KMS-11 (cell line): Measurements from ENCODE around the gene GC.
"Not testable (repeated sequence)": the region's sequence is repeated elsewhere in the genome, so short reads cannot be mapped to it uniquely, and the experiment has no call there.

ENCODE experiments used
- H2AFZ ChIP-seq: fragments of 200-600 bp; sonication (generic); 2 replicates; pipeline ENCODE4 v1.6.1; 2016; ENCODE audit warnings: antibody characterized with exemption, mixed run types, low read depth
- H3K27ac ChIP-seq: fragments of 200-600 bp; sonication (generic); 2 replicates; pipeline ENCODE4 v1.6.1; 2016; ENCODE audit warnings: mild to moderate bottlenecking, mixed run types
- H3K27me3 ChIP-seq: fragments of 200-600 bp; sonication (generic); 2 replicates; pipeline ENCODE4 v1.6.1; 2017; ENCODE audit warnings: mild to moderate bottlenecking, low read depth, mixed run types, moderate library complexity; ENCODE audit not compliant: insufficient read depth
- H3K36me3 ChIP-seq: fragments of 200-600 bp; sonication (generic); 2 replicates; pipeline ENCODE4 v1.6.1; 2017; ENCODE audit warnings: mild to moderate bottlenecking, mixed run types; ENCODE audit not compliant: insufficient read depth
- H3K4me1 ChIP-seq: fragments of 200-600 bp; sonication (generic); 2 replicates; pipeline ENCODE4 v1.6.1; 2016; ENCODE audit warnings: mild to moderate bottlenecking, low read depth, mixed run types; ENCODE audit not compliant: poor library complexity, severe bottlenecking
- H3K4me2 ChIP-seq: fragments of 200-600 bp; sonication (generic); 2 replicates; pipeline ENCODE4 v1.7.0; 2016; ENCODE audit warnings: mild to moderate bottlenecking, mixed run types
- H3K4me3 ChIP-seq: fragments of 200-600 bp; sonication (generic); IDR thresholded peaks from 2 replicates; pipeline ENCODE4 v1.6.1; 2017; ENCODE audit warnings: low read depth, low read length, mixed read lengths; ENCODE audit not compliant: insufficient read depth
- H3K79me2 ChIP-seq: fragments of 200-600 bp; sonication (generic); 2 replicates; pipeline ENCODE4 v1.6.1; 2016; ENCODE audit warnings: low read depth, mixed run types; ENCODE audit not compliant: insufficient read depth
- H3K9ac ChIP-seq: fragments of 200-600 bp; sonication (generic); 2 replicates; pipeline ENCODE4 v1.6.1; 2016; ENCODE audit warnings: mild to moderate bottlenecking, mixed run types
- H4K20me1 ChIP-seq: fragments of 200-600 bp; sonication (generic); 2 replicates; pipeline ENCODE4 v1.6.1; 2016; ENCODE audit warnings: mild to moderate bottlenecking, mixed run types; ENCODE audit not compliant: insufficient read depth
- TF ChIP-seq, protein P1 (sequence below): fragments of 200-600 bp; sonication (generic); conservative IDR thresholded peaks from 2 replicates; pipeline ENCODE4 v1.6.1; 2017; ENCODE audit warnings: low read depth, mild to moderate bottlenecking, antibody characterized with exemption, low read length, moderate library complexity, mixed read lengths

GC gene

DNA sequence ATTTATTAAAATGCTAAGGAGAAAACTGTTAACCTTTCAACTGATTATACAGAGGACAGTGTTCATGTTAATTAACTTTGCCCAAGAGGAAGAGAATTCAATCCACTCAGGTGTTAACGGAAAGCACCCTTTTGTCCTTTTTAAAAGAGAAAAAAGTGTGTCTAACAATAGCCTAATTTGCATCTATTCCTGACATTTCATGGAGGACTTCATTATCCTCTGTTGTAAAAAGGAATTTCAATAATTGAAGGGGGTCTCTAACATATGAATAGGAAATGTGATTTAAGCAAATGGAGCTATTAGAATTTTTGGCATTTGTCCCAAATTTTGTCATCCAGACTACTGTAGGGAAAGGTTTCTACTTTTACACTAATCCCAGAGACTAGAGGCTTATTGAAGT is 44.6 kb upstream of the GC start:
- H3K27ac ChIP-seq = no peak overlapping the region
- H3K4me1 ChIP-seq = no peaks in the 10 kb centered on the region
- TF ChIP-seq, protein P1, sequence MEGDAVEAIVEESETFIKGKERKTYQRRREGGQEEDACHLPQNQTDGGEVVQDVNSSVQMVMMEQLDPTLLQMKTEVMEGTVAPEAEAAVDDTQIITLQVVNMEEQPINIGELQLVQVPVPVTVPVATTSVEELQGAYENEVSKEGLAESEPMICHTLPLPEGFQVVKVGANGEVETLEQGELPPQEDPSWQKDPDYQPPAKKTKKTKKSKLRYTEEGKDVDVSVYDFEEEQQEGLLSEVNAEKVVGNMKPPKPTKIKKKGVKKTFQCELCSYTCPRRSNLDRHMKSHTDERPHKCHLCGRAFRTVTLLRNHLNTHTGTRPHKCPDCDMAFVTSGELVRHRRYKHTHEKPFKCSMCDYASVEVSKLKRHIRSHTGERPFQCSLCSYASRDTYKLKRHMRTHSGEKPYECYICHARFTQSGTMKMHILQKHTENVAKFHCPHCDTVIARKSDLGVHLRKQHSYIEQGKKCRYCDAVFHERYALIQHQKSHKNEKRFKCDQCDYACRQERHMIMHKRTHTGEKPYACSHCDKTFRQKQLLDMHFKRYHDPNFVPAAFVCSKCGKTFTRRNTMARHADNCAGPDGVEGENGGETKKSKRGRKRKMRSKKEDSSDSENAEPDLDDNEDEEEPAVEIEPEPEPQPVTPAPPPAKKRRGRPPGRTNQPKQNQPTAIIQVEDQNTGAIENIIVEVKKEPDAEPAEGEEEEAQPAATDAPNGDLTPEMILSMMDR = no peak
- H4K20me1 ChIP-seq = no peaks in the 10 kb centered on the region
- H3K4me3 ChIP-seq = no peak overlapping the region
- H2AFZ ChIP-seq = no peak overlapping the region
- H3K79me2 ChIP-seq = no peaks in the 10 kb centered on the region
- H3K36me3 ChIP-seq = no peaks in the 10 kb centered on the region
- H3K4me2 ChIP-seq = no peak overlapping the region
- no peaks in the 10 kb centered on the region for H3K27me3 ChIP-seq
- no peak overlapping the region for H3K9ac ChIP-seq

DNA sequence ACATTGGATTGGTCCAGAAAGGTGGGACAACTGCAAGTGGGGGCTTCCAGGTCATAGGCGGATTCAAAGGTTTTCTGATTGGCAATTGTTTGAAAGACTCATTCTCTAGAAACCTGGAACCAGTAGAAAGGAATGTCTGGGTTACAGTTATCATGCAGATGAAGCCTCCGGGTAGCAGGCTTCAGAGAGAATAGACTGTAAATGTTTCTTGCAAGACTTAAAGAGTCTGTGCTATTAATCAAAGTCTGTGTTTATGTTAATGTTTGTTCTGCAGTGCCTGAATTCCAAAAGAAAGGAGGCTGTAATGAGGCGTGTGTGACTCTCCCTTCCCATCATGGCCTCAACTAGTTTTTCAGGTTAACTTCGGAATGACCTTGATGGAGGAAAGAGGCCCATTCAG is 43.9 kb upstream of the GC start:
- H3K4me1 ChIP-seq = no peaks in the 10 kb centered on the region
- no peaks in the 10 kb centered on the region for H3K36me3 ChIP-seq
- H3K4me3 ChIP-seq = no peak overlapping the region
- no peak overlapping the region for H2AFZ ChIP-seq
- no peaks in the 10 kb centered on the region for H3K79me2 ChIP-seq
- H3K4me2 ChIP-seq = no peak overlapping the region
- H3K27me3 ChIP-seq = no peaks in the 10 kb centered on the region
- no peak overlapping the region for H3K9ac ChIP-seq
- TF ChIP-seq, protein P1 = no peak
- H3K27ac ChIP-seq = no peak overlapping the region
- H4K20me1 ChIP-seq = no peaks in the 10 kb centered on the region

GRCh38 chr4:71816676-71817303 is 32.9 kb upstream of the GC start:
- Histone ChIP-seq H3K9ac (no peak overlapping the region), H3K4me2 (no peak overlapping the region), H4K20me1 (no peaks in the 10 kb centered on the region), H3K4me1 (no peaks in the 10 kb centered on the region), H3K27ac (no peak overlapping the region), H3K4me3 (no peak overlapping the region), H3K79me2 (no peaks in the 10 kb centered on the region), H3K27me3 (no peaks in the 10 kb centered on the region), H3K36me3 (no peaks in the 10 kb centered on the region), H2AFZ (no peak overlapping the region)
- TF ChIP-seq, protein P1 = no peak

- Histone ChIP-seq H3K4me3 (no peak overlapping the region), H2AFZ (no peak overlapping the region), H3K79me2 (no peaks in the 10 kb centered on the region), H3K27ac (no peak overlapping the region), H4K20me1 (no peaks in the 10 kb centered on the region), H3K4me1 (no peaks in the 10 kb centered on the region), H3K27me3 (no peaks in the 10 kb centered on the region), H3K9ac (no peak overlapping the region), H3K36me3 (no peaks in the 10 kb centered on the region), H3K4me2 (no peak overlapping the region)
- TF ChIP-seq, protein P1 = no peak
Observed at GRCh38 chr4:71814433-71814832, 30.6 kb upstream of the GC start.

DNA sequence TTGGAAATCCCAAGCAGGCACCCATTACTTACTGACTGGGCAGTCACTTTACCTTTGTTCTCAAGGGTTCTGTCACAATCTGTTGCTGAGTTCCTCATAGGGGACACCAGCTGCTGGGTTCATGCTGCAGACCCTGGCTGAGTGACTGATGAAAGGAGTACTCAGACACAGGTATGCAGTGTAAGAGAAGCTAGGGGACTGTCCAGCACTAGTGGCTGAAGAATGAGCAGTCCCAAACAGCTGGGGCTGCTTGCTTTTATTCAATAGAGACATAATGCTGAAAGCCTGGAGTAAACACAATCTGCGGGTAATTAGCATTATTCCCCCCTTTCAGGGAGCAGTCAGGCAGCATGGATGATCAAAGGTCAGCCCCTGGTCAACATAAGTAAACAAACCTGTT is 25.9 kb upstream of the GC start:
- not testable (repeated sequence) for H3K4me3 ChIP-seq

More for the DNA sequence above, 25.9 kb upstream of the GC start:
- not testable (repeated sequence) for H3K9ac ChIP-seq, H4K20me1 ChIP-seq, H3K79me2 ChIP-seq, H3K36me3 ChIP-seq, H3K4me1 ChIP-seq, H3K27me3 ChIP-seq, H3K4me2 ChIP-seq, H2AFZ ChIP-seq, H3K27ac ChIP-seq
